ENCODE results near the gene FABP2. TPM values are rescaled to one million over a fixed set of nuclear protein-coding genes. Genes with fewer than 3 reads are reported as not detected.
"Not testable (repeated sequence)": the region's sequence is repeated elsewhere in the genome, so short reads cannot be mapped to it uniquely, and the experiment has no call there.

The FABP2 gene
- total RNA-seq, 1 experiment from 2014 or later = not detected

DNA sequence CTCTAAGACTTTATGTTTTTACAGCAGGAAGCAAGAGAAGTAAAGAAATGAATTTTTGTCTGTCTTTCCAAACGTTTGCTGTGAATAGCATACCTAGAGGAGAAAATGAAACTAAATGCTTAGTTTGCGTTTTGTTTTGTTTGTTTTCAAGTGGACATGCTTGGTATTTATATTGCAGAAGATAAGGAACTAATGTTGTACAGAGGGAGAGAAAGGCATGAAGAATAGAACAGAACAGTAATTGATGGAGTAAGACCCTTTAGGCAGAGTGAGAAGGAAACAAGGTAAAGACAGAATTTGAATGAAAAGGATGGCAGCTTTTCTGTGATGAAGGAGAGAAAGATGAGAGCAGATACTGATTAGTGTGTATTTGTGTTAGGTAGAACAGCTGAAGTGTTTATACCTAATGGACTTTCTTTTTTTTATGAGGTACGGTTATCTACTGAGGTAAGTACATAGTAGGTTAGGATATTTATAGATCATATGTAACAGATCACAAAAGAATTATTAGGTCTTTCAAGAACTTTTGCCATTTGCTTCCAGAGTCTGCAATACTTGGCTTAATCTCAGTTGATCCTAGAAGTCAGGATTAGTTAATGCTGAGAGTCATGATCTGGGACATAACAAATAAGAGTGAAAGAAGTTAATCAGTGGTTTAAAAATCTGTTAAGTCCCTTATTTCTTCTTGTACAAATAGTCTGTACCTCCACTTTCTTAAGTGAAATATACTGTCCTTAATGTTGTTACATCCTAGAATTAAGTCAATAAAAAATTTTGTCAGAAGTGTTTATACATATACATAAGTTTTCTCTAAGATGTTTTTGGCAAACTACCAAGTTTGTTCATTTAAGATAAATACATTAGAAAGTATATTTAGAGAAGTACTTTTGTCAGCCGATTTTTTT is 36.8 kb downstream of the FABP2 start:
- Mint-ChIP-seq H3K27ac (ENCODE audit: low read depth, unreplicated experiment) (peak overlapping the region; percentile 52), H3K36me3 (ENCODE audit: insufficient read depth, unreplicated experiment) (peaks cover 11% of the 10 kb centered on the region), H3K27me3 (ENCODE audit: insufficient read depth, unreplicated experiment) (no peaks in the 10 kb centered on the region), H3K4me3 (ENCODE audit: unreplicated experiment) (peak overlapping the region; percentile 64), H3K4me1 (ENCODE audit: insufficient read depth, unreplicated experiment) (peaks cover 18% of the 10 kb centered on the region), H3K9me3 (ENCODE audit: unreplicated experiment) (no peaks in the 10 kb centered on the region)
- no TSS peak for BruUV-seq (replicated peaks)
- CTCF ChIA-PET = interaction anchor here (0.6 to 1.1 kb wide), 2 partner anchors 302 to 306 kb away, joined by 3 read pairs; no protein-coding TSS in a partner anchor
- peak; percentile 13 for DNase-seq (ENCODE audit: unreplicated experiment)
- POLR2A ChIA-PET = interaction anchor here (0.6 to 1.0 kb wide), 6 partner anchors 16 to 449 kb away, joined by 3 to 4 read pairs (median 3); partner anchors contain the start of gene USP53
- TF ChIP-seq, protein P1, sequence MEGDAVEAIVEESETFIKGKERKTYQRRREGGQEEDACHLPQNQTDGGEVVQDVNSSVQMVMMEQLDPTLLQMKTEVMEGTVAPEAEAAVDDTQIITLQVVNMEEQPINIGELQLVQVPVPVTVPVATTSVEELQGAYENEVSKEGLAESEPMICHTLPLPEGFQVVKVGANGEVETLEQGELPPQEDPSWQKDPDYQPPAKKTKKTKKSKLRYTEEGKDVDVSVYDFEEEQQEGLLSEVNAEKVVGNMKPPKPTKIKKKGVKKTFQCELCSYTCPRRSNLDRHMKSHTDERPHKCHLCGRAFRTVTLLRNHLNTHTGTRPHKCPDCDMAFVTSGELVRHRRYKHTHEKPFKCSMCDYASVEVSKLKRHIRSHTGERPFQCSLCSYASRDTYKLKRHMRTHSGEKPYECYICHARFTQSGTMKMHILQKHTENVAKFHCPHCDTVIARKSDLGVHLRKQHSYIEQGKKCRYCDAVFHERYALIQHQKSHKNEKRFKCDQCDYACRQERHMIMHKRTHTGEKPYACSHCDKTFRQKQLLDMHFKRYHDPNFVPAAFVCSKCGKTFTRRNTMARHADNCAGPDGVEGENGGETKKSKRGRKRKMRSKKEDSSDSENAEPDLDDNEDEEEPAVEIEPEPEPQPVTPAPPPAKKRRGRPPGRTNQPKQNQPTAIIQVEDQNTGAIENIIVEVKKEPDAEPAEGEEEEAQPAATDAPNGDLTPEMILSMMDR (IDR thresholded peaks at IDR 0.05; ENCODE audit: unreplicated experiment) = no peak
- intact Hi-C loops (cut with micrococcal nuclease) = loop anchor here (5.0 kb wide), 1 partner anchor 73 kb away; the partner anchor contains the start of gene USP53

- intact Hi-C loops (cut with micrococcal nuclease) = no loop called here
- Mint-ChIP-seq H3K27me3 (ENCODE audit: insufficient read depth, unreplicated experiment) (no peaks in the 10 kb centered on the region), H3K4me1 (ENCODE audit: insufficient read depth, unreplicated experiment) (peaks cover 18% of the 10 kb centered on the region), H3K9me3 (ENCODE audit: unreplicated experiment) (no peaks in the 10 kb centered on the region), H3K36me3 (ENCODE audit: insufficient read depth, unreplicated experiment) (peaks cover 7% of the 10 kb centered on the region), H3K27ac (ENCODE audit: low read depth, unreplicated experiment) (no peak overlapping the region), H3K4me3 (ENCODE audit: unreplicated experiment) (no peak overlapping the region)
- POLR2A ChIA-PET = interaction anchor here (1.5 kb wide), 1 partner anchor 18 kb away, joined by 7 read pairs; no protein-coding TSS in a partner anchor
- CTCF ChIA-PET = no interaction called here
- BruUV-seq (replicated peaks) = no TSS peak
- DNase-seq (ENCODE audit: unreplicated experiment) = no peak
- TF ChIP-seq, protein P1 (IDR thresholded peaks at IDR 0.05; ENCODE audit: unreplicated experiment) = no peak
These were observed 40.5 kb downstream of the FABP2 start for GRCh38 chr4:119281393-119281792.

GRCh38 chr4:119279945-119280344 is 42.0 kb downstream of the FABP2 start:
- POLR2A ChIA-PET; CTCF ChIA-PET; DNase-seq (ENCODE audit: unreplicated experiment); H3K27me3 Mint-ChIP-seq (ENCODE audit: insufficient read depth, unreplicated experiment); H3K9me3 Mint-ChIP-seq (ENCODE audit: unreplicated experiment); H3K27ac Mint-ChIP-seq (ENCODE audit: low read depth, unreplicated experiment); H3K4me3 Mint-ChIP-seq (ENCODE audit: unreplicated experiment); intact Hi-C loops (cut with micrococcal nuclease); BruUV-seq (replicated peaks): not testable (repeated sequence)
- Mint-ChIP-seq H3K36me3 (ENCODE audit: insufficient read depth, unreplicated experiment) (peaks cover 11% of the 10 kb centered on the region), H3K4me1 (ENCODE audit: insufficient read depth, unreplicated experiment) (peaks cover 15% of the 10 kb centered on the region)

GRCh38 chr4:119279541-119279940 is 42.4 kb downstream of the FABP2 start:
- CTCF ChIA-PET; H3K4me3 Mint-ChIP-seq (ENCODE audit: unreplicated experiment); H3K27ac Mint-ChIP-seq (ENCODE audit: low read depth, unreplicated experiment); BruUV-seq (replicated peaks); DNase-seq (ENCODE audit: unreplicated experiment); H3K27me3 Mint-ChIP-seq (ENCODE audit: insufficient read depth, unreplicated experiment); POLR2A ChIA-PET; H3K9me3 Mint-ChIP-seq (ENCODE audit: unreplicated experiment); intact Hi-C loops (cut with micrococcal nuclease): not testable (repeated sequence)
- Mint-ChIP-seq H3K36me3 (ENCODE audit: insufficient read depth, unreplicated experiment) (peaks cover 11% of the 10 kb centered on the region), H3K4me1 (ENCODE audit: insufficient read depth, unreplicated experiment) (peaks cover 12% of the 10 kb centered on the region)
